GM19043 (cell line): ENCODE results near the gene TRPM1.

Source experiments
- ATAC-seq: cut with Tn5 transposase; IDR thresholded peaks from one replicate; pipeline ENCODE4 v1.9.1; 2021; ENCODE audit warnings: low read depth; ENCODE audit not compliant: unreplicated experiment

TRPM1 gene

DNA sequence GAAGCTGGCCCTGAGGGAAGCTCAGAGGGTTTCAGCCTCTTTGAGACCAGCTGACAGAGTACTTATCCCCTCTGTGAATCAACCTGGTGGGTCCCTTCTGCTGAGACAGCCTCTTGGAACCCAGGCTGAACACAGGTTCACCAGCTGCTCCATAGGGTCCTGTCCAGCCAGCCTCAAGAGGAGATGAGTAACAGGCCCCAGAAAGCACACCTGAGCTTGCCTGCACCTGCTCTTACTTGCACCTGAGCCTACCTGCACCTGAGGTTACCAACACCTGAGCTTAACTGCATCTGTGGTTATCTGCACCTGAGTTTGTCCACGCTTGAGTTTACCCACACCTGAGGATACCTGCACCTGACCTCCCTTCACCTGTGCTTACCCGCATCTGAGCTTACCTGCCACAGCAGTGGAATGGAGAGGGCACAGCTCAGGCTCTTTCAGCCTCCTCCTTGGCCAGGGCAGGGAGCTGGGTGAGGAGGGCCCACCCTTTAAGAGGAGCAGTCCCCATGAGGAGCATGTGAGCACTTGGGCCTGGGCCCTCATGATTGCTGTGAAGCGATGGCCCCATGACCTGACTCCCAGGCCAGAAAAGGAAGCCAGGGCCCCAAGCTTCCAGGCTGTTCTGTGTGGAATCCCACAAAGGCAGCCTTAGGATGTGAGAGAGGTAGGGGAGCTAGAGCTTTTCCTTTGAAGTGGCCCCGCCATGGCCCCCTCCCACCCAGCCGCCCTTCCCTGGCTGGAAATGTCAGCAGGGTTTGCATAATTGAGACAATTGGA lies at the start of gene TRPM1:
TSS of gene TRPM1 (minus strand) at position 464 of the 777 bp plus-strand sequence. CDS start 20,370 bp downstream, outside the sequence.
- ATAC-seq, result no peak

DNA sequence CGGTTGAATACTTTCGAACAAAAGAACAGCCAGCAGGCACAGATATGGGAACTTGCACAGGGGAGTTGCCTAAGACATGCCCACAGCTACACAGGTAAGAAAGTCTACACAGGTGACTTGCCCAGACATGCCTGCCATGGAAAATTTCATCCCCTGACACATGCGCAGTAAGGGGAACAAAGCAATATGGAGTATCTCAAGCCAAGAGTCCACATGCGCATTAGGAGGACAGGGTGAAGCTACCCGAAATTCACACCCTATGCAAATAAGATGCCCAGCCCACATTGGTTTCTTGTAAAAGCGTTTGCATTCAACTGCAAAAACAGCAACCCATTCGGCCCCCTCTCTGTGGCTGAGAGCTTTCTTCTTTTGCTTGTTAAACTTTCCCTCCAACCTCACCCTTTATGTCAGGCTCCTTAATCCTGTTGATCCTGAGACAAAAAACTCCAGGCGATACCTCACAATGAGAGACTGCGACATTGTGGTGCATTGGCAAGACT lies 49.3 kb upstream of the TRPM1 start:
- no peak for ATAC-seq

DNA sequence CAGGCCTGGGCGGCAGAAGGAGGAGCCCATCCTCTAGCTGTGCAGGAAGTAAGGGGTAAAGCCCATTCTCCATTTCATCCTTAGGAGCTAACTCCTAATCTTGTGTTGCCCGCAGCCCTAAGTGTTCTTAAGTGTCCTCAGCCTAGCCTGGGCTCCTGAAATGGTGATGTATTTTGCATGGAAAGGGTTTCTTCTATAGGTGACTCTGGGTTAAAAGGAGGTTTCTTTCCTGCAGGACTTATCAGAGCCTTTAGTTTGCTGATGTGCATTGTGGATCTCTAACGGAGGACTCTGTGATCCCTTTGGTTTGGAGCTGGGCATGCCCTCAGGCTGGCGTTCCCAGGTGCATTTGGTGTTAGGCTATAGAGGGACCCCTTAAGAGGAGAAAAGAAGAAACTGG lies 48.5 kb upstream of the TRPM1 start:
- no peak for ATAC-seq

DNA sequence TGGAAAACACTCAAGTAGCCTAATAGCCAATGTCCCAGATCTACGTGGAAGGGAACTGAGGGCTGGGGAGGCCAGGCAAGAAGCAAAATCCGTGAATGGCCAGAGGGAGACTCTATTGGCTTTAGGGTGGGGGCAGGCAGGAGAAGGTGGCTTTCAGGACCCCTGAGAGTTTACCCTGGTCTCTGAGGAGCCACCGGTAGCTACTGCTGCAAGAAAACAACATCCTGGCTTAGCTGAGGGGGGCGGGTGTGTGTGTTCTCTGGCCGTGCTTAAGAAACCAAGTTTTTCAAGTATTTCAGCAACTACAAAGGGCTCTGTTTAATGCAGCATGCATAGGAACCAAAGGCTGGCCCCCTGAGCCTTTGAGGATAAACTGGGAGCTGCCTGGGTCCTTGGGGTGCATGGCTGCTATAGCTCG lies 47.6 kb upstream of the TRPM1 start:
- no peak for ATAC-seq

DNA sequence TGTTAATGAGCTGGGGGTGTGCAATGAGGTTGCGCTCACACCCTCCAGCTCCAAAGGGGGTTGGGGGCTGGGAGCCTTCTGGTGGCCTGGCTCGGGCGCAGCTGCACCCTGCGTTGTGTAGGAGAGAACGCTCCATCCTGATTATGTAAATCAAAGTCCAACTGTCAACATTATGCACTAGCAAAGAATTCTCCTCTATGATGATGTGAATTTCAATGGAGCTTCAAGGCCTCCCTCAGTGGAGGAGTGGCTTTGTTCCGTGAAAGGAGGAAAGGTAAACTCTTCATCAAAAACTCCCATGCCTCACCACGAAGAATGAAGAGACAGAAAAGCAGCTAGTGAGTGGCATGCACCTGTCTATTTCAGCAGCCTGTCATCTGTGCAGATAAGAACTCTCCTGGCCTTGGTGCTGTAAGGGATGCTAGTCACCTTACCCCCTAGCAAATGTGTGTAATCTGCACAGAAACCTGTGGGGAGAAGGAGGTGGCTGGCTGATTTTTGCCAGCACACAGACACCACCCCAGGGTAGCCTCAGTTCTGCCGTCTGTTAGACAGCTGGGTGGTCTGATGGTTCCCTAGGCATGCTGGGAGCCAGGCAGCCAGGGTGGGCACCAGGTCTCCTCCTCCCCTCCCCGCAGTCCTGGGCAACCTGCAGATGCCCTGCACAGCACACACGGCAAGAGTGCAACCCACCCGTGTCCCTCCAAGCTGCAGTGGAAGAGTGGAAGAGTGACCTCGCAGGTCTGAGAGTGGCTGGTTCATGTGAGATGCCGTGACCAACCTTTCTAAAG lies 47.0 kb upstream of the TRPM1 start:
- no peak for ATAC-seq

DNA sequence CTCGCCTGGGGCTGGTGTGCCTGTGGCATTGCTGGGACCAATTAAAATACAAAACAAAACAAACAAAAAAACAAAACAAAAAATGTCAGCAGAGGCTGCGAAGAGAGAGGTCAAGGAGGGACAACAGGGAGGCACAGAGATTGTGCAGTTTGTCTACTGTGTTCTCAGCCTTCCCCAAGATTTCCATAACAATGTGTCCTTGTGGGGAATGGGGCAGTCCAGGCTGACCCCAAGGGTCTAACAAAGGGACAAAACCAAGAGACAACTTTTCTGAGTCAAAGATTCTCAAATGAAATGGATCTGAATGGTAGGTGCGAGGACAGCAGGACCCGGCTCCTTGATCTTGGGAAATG lies 46.4 kb upstream of the TRPM1 start:
- no peak for ATAC-seq

DNA sequence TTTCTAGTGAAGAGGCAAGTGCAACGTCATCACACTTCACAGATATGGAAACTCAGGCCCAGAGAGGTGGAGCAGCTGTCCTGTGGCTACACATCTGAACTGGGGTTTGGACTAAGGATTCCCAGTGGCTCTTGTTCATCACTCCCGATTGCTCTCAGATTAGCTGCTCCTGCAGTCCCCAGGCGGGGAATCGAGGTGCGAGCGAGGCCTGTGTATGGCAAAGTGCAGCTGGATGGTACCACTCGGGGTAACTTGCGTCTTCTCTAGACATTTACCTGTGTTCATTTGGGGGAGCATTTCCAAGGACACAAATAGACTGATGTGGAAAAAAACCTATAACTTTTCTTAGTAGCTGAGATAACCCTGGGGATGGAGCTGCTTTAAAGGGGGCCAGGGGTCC lies 45.9 kb upstream of the TRPM1 start:
- ATAC-seq, result no peak

GRCh38 chr15:31145271-31145911 lies 43.9 kb upstream of the TRPM1 start:
- ATAC-seq, result no peak

GRCh38 chr15:31141792-31142191 lies 40.3 kb upstream of the TRPM1 start:
- ATAC-seq, result no peak

- ATAC-seq, result no peak
Observed at GRCh38 chr15:31136607-31137328, 35.2 kb upstream of the TRPM1 start.

GRCh38 chr15:31136016-31136415 lies 34.5 kb upstream of the TRPM1 start:
- ATAC-seq, result no peak

DNA sequence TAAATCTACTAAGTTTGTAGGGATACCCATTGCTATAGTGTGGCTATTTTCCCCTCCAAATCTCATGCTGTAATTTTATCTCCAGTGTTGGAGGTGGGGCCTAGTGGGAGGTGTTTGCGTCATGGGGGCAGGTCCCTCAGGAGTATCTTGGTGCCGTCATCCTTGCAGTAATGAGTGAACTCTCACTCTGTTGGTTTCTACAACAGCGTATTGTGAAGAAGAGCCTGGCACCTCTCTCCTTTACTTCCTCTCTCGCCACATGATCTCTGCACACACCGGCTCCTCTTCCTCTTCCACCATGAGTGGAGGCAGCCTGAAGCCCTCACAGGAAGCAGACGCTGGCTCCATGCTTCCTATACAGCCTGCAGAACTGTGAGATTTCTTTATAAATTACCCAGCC lies 34.0 kb upstream of the TRPM1 start:
- ATAC-seq, result no peak

DNA sequence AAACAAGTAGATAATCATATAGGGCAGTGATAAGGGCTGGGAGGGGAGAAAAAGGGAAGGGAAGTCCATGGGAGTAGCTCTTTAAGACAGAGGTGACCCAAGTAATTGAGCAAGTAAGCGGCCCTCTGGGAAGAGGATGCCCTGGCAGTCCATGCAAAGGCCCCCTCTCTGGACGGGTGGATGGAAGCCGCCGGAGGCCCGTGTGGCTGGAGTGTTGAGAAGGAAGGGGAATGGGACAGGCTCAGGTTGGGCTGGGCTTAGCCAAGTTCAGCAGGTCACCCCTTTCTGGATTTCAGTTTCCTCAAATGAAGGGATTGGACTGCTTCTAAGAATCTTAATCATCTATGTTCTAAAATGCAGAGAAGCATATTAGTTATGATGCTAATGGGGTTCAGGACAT lies 32.4 kb upstream of the TRPM1 start:
- no peak for ATAC-seq

GRCh38 chr15:31131853-31132375 lies 30.4 kb upstream of the TRPM1 start:
- no peak for ATAC-seq

- no peak for ATAC-seq
Observed at GRCh38 chr15:31130576-31131237, 29.2 kb upstream of the TRPM1 start.

- ATAC-seq, result no peak
Observed at GRCh38 chr15:31129769-31130303, 28.3 kb upstream of the TRPM1 start.

DNA sequence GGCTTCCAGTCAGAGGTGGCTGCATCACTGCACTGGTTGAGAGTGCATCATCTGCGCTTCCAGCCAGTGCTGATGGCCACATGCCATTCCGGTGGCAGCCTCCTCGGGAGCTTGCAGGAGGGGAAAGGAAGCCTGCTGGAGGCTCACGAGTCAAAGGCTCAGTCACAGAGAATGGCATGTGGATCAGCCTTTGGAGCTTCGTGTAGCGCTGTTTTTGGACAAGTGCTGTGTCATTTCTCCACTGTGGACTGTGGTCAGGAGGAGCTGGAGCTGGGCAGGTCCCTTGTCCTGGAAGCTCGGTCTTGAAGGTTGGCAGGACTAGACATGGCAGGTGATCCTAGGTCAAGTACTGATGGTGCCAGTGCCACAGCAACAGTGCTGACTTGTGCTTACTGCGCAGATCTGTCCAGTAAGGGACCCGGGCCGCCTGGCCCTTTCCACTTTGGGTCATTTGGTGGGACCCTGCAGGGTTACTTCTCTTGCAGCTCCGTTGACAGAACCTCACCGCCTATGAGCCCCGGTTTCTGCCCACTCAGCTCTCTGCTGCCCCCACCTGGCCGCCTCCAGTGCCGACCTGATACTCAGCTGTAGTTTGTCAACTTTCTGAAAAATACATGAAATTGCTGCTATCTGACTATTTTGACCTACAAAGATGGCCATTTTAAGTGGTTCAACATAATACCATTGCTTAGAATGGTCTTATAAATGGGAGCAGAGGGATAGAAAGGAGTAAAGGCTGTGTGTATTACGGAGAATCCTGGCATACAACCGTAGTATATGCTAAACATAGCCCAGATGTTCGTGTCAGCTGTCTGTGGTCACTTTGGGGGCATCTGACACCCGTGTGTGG lies 27.6 kb upstream of the TRPM1 start:
- ATAC-seq, result no peak

DNA sequence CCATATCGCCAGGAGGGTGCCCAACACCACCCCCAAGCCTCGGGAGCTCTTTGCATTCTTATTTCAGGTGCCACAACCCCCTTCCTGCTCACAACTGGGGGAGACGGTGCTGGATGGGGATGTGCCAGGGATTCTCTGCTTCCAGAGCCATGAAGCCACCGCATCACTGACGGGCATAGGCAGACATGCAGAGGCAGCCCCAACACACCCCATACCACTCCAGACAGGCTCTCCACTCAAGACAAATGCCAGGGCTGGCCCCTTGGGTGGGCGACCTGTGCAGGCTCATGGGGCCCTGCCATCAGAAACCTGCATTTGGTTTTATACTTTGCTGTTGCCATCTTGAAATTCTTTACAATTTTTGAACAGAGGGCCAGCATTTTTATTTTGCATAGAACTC lies 27.0 kb upstream of the TRPM1 start:
- ATAC-seq, result no peak
